ENCODE results near the gene PDHX. TPM values are rescaled to one million over a fixed set of nuclear protein-coding genes. Genes with fewer than 3 reads are reported as not detected.

PDHX gene
- total and polyA plus RNA-seq, 8 donors: 7.2 to 21.2 (median 13.9) TPM

DNA sequence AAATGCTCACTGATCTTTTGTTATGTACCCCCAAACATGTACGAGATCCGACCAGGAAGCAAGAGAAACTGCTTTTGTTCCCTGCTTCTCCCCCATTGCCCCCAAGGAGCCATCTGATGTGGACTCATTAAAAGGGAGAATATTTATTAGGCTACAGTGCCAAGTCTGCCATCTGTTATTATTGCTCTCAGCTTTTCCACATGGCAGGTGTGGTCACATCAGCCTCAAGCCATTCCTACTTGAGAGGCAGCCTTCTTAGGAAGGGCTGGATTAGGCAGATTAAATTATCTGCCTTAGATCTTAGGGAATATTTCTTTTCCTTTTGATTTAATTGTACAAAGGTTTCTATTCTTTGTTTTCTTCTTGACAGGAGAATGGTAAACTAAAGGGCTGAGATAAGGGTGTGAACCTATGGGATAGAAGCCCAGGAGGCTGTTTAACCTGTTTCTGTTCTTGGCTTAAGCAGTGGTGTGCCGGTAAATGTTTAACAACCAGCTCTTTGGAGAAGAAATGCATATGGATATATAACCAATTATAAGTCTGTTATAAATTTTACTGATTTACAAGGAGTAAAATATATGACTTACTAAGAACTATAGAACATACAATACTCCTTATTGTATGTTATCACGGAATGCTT is 88.8 kb downstream of the PDHX start:
- FAIRE-seq (peak; percentile 78), ATAC-seq (peak; percentile 80 to 87 (median 84)), DNase-seq (peak in 3 of 6 donors; percentile 70 to 76 (median 72))
- no peaks in the 10 kb centered on the region for H3K36me3 ChIP-seq
- WGBS, 2 donors: 13 to 19% methylated on average over 4 of the region's 4 CpGs
- intact Hi-C loops (cut with DNase I): loop anchor here in 2 of 3 donors (10.0 kb wide), 2 partner anchors 130 to 140 kb away; partner anchors contain the start of gene CD44 (in 1 of the 2)
- TF ChIP-seq, protein P1, sequence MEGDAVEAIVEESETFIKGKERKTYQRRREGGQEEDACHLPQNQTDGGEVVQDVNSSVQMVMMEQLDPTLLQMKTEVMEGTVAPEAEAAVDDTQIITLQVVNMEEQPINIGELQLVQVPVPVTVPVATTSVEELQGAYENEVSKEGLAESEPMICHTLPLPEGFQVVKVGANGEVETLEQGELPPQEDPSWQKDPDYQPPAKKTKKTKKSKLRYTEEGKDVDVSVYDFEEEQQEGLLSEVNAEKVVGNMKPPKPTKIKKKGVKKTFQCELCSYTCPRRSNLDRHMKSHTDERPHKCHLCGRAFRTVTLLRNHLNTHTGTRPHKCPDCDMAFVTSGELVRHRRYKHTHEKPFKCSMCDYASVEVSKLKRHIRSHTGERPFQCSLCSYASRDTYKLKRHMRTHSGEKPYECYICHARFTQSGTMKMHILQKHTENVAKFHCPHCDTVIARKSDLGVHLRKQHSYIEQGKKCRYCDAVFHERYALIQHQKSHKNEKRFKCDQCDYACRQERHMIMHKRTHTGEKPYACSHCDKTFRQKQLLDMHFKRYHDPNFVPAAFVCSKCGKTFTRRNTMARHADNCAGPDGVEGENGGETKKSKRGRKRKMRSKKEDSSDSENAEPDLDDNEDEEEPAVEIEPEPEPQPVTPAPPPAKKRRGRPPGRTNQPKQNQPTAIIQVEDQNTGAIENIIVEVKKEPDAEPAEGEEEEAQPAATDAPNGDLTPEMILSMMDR (IDR thresholded peaks at IDR 0.05): no peak
- peaks cover 33 to 55% (median 52%) of the 10 kb centered on the region in 3 donors for H3K4me1 ChIP-seq
- H3K27me3 ChIP-seq: no peaks in the 10 kb centered on the region
- no peak overlapping the region for H3K4me3 ChIP-seq
- H3K27ac ChIP-seq: peak overlapping the region; percentile 36 to 85 (median 68)
- no peaks in the 10 kb centered on the region for H3K9me3 ChIP-seq

DNA sequence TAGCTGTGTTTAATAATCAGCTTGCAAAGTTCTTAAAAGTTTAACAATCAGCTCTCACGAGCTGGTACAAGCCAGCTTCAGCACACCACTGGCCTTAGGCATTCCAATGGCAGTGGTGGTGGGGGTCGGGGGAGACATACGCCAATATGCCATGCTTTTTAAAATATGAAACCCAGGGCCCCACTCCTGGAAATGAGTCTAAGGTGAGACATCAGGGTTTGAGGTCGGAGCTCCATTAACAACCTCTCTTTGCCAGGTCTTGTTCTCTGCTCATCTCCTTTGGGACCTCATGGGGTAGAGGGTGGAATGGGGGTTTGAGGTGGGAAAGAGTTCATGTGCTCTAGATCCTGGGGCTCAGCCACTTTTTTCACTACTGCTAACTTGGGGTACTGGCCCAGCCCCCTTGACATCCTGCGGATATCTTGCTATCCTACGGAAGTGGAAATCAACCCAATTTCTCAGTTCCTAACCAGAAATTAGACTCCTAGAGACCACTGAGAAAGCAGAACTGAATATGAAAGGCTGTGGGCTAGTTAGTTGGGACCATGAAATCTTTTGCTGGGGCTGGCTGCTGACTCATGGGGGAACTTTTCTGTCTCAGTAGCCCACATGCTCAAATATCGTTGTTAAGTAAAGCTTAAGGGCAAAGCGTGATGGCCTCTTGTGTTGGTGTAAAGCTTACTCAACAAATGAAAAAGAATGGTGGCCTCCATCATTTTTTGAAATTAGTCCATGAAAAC is 90.1 kb downstream of the PDHX start:
- TF ChIP-seq, protein P1 (IDR thresholded peaks at IDR 0.05): no peak
- ATAC-seq: no peak

DNA sequence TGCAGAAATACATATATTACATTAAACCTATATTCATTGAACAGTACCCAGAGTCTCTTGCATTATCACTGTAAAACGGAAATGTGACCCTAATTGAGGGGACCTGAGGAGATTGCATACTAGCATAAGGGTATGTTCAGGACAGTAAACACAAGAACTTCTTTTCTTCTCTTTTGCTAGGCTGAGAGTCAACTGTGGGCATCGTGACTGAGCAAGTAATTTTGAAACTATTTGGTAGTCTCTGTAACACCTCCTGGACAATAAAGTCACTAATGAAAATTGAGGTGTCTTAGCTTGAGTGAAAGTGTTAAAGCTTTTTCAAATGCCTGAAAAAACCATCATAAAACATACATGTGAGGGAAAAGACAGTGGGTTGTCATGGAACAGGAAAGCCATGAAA is 90.9 kb downstream of the PDHX start:
- Histone ChIP-seq H3K9me3 (no peaks in the 10 kb centered on the region), H3K36me3 (no peaks in the 10 kb centered on the region), H3K4me1 (peaks cover 40 to 56% (median 55%) of the 10 kb centered on the region in 3 donors), H3K27ac (peak overlapping the region in 1 of 4 donors; percentile 82), H3K27me3 (no peaks in the 10 kb centered on the region), H3K4me3 (no peak overlapping the region)
- WGBS, 2 donors: 77 to 89% methylated on average over 2 of the region's 2 CpGs
- intact Hi-C loops (cut with DNase I): loop anchor here in 2 of 3 donors (10.0 kb wide), 2 partner anchors 128 to 138 kb away; partner anchors contain the start of gene CD44 (in 1 of the 2)
- TF ChIP-seq, protein P1 (IDR thresholded peaks at IDR 0.05): no peak
- ATAC-seq (no peak), DNase-seq (no peak), FAIRE-seq (no peak)

More for the DNA sequence above, 90.1 kb downstream of the PDHX start:
- DNase-seq (no peak), FAIRE-seq (no peak)
- Histone ChIP-seq H3K27ac (peak overlapping the region; percentile 10 to 85 (median 59)), H3K9me3 (no peaks in the 10 kb centered on the region), H3K4me3 (no peak overlapping the region), H3K36me3 (no peaks in the 10 kb centered on the region), H3K27me3 (no peaks in the 10 kb centered on the region), H3K4me1 (peaks cover 40 to 56% (median 55%) of the 10 kb centered on the region in 3 donors)
- 64 to 74% methylated on average over 8 of the region's 8 CpGs for WGBS, 2 donors
- intact Hi-C loops (cut with DNase I): loop anchor here in 2 of 3 donors (10.0 kb wide), 2 partner anchors 128 to 138 kb away; partner anchors contain the start of gene CD44 (in 1 of the 2)

DNA sequence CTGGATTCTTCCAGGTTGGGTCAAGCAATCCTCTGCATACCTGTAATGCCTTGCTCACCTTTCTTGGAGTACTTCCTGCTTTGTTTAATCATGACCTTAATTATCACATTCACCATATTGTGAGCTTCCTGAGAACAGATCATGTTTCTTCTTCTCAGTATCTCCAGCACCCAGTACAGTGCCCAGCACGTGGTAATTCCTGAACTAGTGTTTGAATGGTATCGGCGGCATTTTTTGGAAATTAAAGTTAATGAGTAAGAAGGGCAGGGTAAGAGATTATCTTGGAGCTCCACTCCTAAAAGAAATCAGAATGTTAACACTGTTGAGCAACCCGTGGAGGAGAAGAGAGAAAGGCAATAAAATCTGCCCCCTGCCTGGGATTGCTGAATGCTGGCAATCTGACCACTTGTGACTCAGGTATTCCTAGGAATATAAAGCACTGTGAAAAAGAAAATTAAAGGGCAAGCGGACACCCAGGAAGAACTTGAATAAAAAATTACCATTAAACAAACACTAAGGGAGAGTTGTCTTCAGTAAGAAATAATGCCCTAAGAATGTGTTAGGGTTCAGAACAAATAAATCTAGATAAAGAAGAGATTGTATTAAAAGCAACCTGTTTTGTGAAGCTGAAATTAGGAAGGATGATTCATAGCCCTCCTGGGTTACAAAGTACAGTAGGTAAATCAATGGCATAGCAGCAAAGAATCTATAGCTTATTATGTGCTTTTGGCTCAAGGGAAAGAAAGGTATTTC is 92.9 kb downstream of the PDHX start:
- TF ChIP-seq, protein P1 (IDR thresholded peaks at IDR 0.05): no peak
- no peak overlapping the region for H3K4me3 ChIP-seq
- peaks cover 32 to 63% (median 45%) of the 10 kb centered on the region in 3 donors for H3K4me1 ChIP-seq
- H3K27ac ChIP-seq: peak overlapping the region; percentile 36 to 86 (median 64)
- H3K9me3 ChIP-seq: no peaks in the 10 kb centered on the region
- no peak for FAIRE-seq
- 12 to 18% methylated on average over 5 of the region's 5 CpGs for WGBS, 2 donors
- H3K36me3 ChIP-seq: no peaks in the 10 kb centered on the region
- DNase-seq: peak in 3 of 6 donors; percentile 56 to 74 (median 66)
- peak; percentile 64 to 81 (median 79) for ATAC-seq
- no peaks in the 10 kb centered on the region for H3K27me3 ChIP-seq
- intact Hi-C loops (cut with DNase I): loop anchor here in 2 of 3 donors (10.0 kb wide), 2 partner anchors 125 to 135 kb away; partner anchors contain the start of gene CD44 (in 1 of the 2)

All from pancreas (tissue), 10 donors.